Activated naive CD8-positive, alpha-beta T cell treated with anti-CD3 and anti-CD28 coated beads for 36 hours (primary cell): ENCODE measurements around the gene NUP50. TPM values are rescaled to one million over a fixed set of nuclear protein-coding genes. Genes with fewer than 3 reads are reported as not detected.
"Not testable (repeated sequence)": the region's sequence is repeated elsewhere in the genome, so short reads cannot be mapped to it uniquely, and the experiment has no call there.

Experiments
- DNase-seq: peaks from one replicate; pipeline ENCODE4 v3.0.0; 2021
- H3K27ac Mint-ChIP-seq: one replicate; pipeline ENCODE4 v1.8.0; 2022; ENCODE audit warnings: mild to moderate bottlenecking, moderate library complexity, mixed read lengths
- H3K27me3 Mint-ChIP-seq: one replicate; pipeline ENCODE4 v1.8.0; 2022; ENCODE audit warnings: mild to moderate bottlenecking, mixed read lengths
- H3K36me3 Mint-ChIP-seq: one replicate; pipeline ENCODE4 v1.8.0; 2021; ENCODE audit warnings: mild to moderate bottlenecking, mixed read lengths
- H3K4me1 Mint-ChIP-seq: one replicate; pipeline ENCODE4 v1.8.0; 2021; ENCODE audit warnings: mixed read lengths
- H3K4me3 Mint-ChIP-seq: one replicate; pipeline ENCODE4 v1.8.0; 2022; ENCODE audit warnings: mild to moderate bottlenecking, moderate library complexity, mixed read lengths
- H3K9me3 Mint-ChIP-seq: one replicate; pipeline ENCODE4 v1.8.0; 2022; ENCODE audit warnings: mixed read lengths
- total RNA-seq, 2 experiments: library from RNA; stranded (reverse); gene quantifications; one replicate each; pipeline ENCODE4 v1.2.3, GENCODE V29; 2021

NUP50 gene
- total RNA-seq, 2 experiments from 2014 or later = 156 to 164 TPM

GRCh38 chr22:45172881-45173585, 9.3 kb downstream of the NUP50 start:
- peak overlapping the region; percentile 84 for H3K27ac Mint-ChIP-seq
- no peaks in the 10 kb centered on the region for H3K9me3 Mint-ChIP-seq
- no peak for DNase-seq
- H3K27me3 Mint-ChIP-seq = no peaks in the 10 kb centered on the region
- peak overlapping the region; percentile 46 for H3K4me3 Mint-ChIP-seq
- peaks cover 63% of the 10 kb centered on the region for H3K36me3 Mint-ChIP-seq
- peaks cover 68% of the 10 kb centered on the region for H3K4me1 Mint-ChIP-seq

DNA sequence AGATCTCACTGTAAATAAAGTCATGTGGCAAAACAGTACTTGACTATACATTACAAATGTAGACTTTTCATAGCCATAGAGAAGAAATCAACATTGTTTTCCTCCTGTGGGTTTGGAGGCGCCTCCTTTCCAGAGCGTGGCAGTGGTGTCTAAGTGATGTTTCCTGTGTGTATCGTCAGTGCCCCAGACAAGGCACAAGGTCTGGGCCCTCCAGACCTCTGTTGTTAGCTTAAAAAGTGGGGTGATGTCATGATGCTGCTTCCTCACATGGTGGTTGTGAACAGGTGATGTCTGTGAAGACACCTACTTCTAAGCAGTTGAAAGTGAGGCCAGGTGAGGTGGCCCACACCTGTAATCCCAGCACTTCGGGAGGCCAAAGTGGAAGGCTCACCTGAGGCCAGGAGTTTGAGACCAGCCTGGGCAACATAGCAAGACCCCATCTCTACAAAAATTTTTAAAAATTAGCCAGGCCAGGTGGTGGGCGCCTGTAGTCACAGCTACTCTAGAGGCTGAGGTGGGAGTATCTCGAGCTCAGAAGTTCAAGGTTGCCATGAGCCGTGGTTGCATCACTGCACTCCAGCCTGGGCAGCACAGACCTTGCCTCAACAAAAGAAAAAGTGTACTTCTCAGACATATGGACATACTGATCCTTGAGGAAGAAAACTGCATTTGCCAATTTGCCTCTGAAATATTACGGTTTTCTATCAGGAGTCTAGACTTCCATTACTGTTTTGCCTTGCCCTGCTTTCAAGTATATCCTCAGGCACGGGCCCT, 15.7 kb downstream of the NUP50 start:
- DNase-seq = no peak
- H3K4me3 Mint-ChIP-seq = peak overlapping the region; percentile 4

GRCh38 chr22:45180146-45180679, 16.5 kb downstream of the NUP50 start:
- H3K4me1 Mint-ChIP-seq = peaks cover 49% of the 10 kb centered on the region
- H3K36me3 Mint-ChIP-seq = peaks cover 63% of the 10 kb centered on the region
- H3K4me3 Mint-ChIP-seq = no peak overlapping the region
- peak overlapping the region; percentile 40 for H3K27ac Mint-ChIP-seq
- DNase-seq = no peak
- H3K9me3 Mint-ChIP-seq = no peaks in the 10 kb centered on the region
- no peaks in the 10 kb centered on the region for H3K27me3 Mint-ChIP-seq

More for the DNA sequence above, 15.7 kb downstream of the NUP50 start:
- Mint-ChIP-seq H3K27me3 (no peaks in the 10 kb centered on the region), H3K4me1 (peaks cover 56% of the 10 kb centered on the region), H3K9me3 (no peaks in the 10 kb centered on the region), H3K36me3 (peaks cover 65% of the 10 kb centered on the region), H3K27ac (peak overlapping the region; percentile 40)

DNA sequence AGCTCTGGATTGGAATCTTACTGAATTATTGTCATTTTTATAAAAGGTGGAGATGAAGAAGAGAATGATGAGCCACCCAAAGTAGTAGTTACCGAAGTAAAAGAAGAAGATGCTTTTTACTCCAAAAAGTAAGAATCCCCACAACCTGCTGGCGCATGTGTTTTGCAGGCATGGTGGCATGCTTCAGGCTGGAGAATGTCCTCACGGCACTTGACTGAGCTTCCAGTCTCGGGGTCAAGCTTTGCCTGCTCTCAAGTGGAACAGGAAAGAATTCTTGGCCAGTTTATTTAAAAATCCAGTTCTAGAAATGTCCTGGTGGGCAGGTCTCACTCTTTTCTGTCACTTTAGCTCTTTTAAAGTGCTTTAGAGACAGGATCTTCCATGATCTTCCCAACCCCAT, 17.5 kb downstream of the NUP50 start:
- Mint-ChIP-seq H3K4me3 (no peak overlapping the region), H3K36me3 (peaks cover 65% of the 10 kb centered on the region), H3K4me1 (peaks cover 53% of the 10 kb centered on the region), H3K27ac (peak overlapping the region; percentile 68), H3K27me3 (no peaks in the 10 kb centered on the region), H3K9me3 (no peaks in the 10 kb centered on the region)
- DNase-seq = no peak

DNA sequence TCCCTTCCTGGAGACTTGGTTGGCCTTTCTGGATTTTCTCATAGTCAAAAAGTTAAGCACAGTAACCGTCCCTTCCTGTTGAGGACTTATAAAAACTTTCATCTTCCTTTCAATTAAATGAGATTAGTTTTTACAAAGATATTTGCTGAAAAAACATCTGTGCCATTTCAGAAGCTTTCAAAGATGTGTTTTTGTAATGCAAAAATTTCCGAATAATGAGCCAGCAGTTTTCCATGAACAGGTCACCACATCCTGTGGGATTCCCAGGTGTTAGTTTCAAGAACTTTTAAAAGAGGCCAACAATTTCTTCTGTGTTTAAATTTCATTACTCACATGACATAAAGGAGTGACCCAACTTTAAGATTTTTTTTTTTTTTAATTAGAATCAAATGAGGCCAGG, 18.0 kb downstream of the NUP50 start:
- H3K9me3 Mint-ChIP-seq = no peaks in the 10 kb centered on the region
- peak overlapping the region; percentile 5 for H3K4me3 Mint-ChIP-seq
- DNase-seq = no peak
- no peaks in the 10 kb centered on the region for H3K27me3 Mint-ChIP-seq
- peak overlapping the region; percentile 68 for H3K27ac Mint-ChIP-seq
- H3K4me1 Mint-ChIP-seq = peaks cover 54% of the 10 kb centered on the region
- H3K36me3 Mint-ChIP-seq = peaks cover 63% of the 10 kb centered on the region

DNA sequence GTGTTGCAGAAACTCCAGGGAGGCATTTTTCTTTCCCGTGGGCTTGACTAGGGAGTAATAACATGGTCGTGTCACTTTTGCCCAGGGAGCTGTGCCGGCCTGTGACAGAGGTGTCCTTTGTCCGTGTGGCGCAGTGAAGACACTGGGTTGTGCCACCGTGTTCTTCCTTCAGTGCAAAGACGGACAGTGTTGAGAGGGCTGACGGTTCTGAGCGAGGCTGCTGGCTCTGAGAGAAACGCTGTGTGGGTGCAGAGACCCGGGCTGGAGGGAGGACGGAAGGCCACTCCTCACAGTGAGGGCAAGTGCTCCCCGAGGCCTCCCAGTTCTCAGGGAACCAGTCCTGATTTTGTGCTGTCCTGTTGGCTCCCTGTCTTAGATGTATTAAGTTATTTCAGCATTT, 20.2 kb downstream of the NUP50 start:
- DNase-seq = no peak
- peaks cover 40% of the 10 kb centered on the region for H3K4me1 Mint-ChIP-seq
- H3K27me3 Mint-ChIP-seq = no peaks in the 10 kb centered on the region
- H3K4me3 Mint-ChIP-seq = no peak overlapping the region
- no peak overlapping the region for H3K27ac Mint-ChIP-seq
- H3K36me3 Mint-ChIP-seq = peaks cover 57% of the 10 kb centered on the region
- no peaks in the 10 kb centered on the region for H3K9me3 Mint-ChIP-seq

DNA sequence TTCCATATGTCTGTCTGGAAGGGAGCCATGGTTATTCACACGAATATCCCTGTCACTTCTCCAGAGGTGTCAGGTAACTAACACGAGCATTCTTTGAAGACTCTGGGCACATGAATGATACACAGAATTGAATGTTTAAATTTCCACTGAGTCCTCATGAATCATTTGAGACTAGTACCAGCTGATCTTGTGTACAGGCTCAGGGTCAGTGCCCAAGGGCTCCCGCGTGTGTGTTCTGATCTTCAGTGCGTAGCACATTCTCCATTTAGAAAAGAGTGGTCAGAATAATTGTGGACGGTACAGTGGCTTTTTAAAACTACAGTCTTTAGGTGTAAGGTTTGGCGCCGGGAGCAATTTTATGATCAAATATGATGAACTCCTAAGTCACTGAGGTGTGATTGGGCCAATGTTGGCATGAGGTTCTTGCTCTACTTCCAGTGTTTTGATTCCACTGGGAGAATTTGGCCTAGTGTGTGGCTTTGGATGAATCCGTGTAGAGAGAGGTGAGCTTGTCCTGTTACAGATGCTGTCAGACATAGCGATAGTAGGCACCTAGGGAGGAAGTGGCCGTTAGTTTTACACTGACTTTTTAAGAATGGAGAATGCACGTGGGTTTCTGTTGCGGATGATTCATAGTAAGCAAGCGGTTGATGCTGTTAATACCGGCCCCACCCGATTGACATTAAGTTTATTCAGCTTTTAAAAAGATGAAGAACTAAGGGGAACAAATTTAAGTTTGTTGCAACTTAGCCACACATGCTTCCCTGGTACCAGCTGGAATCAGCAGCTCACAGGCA, 22.2 kb downstream of the NUP50 start:
- H3K4me1 Mint-ChIP-seq = peaks cover 23% of the 10 kb centered on the region
- peak overlapping the region; percentile 77 for H3K27ac Mint-ChIP-seq
- no peaks in the 10 kb centered on the region for H3K9me3 Mint-ChIP-seq
- no peak for DNase-seq
- H3K27me3 Mint-ChIP-seq = no peaks in the 10 kb centered on the region
- peaks cover 42% of the 10 kb centered on the region for H3K36me3 Mint-ChIP-seq
- no peak overlapping the region for H3K4me3 Mint-ChIP-seq

GRCh38 chr22:45187891-45188290, 24.2 kb downstream of the NUP50 start:
- peaks cover 12% of the 10 kb centered on the region for H3K4me1 Mint-ChIP-seq
- no peak overlapping the region for H3K27ac Mint-ChIP-seq
- H3K36me3 Mint-ChIP-seq = peaks cover 28% of the 10 kb centered on the region
- no peak overlapping the region for H3K4me3 Mint-ChIP-seq
- H3K27me3 Mint-ChIP-seq = no peaks in the 10 kb centered on the region
- H3K9me3 Mint-ChIP-seq = no peaks in the 10 kb centered on the region
- no peak for DNase-seq

DNA sequence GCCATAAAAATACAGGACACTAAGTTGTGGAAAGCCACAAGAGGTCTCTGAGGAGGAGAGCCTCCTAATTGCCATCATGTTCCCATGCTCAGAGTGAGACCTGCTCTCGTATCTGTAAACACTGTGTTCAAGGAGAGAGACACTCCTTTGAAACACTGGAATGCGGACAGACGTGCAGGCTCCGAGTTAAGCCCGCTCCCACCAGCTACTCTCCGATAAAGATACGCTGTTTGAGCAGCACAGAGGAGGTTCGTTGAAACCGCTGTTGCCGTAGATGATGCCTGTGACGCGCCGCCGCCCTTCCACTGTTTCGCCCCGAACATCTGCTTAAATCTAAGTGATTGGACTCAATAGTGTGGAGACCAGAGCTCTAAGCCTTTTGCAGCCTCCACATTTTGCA, 25.1 kb downstream of the NUP50 start:
- Mint-ChIP-seq H3K36me3 (peaks cover 23% of the 10 kb centered on the region), H3K27ac (no peak overlapping the region), H3K9me3 (no peaks in the 10 kb centered on the region), H3K4me1 (peaks cover 10% of the 10 kb centered on the region), H3K4me3 (no peak overlapping the region), H3K27me3 (no peaks in the 10 kb centered on the region)
- no peak for DNase-seq

- no peak overlapping the region for H3K27ac Mint-ChIP-seq
- no peak for DNase-seq
- no peak overlapping the region for H3K4me3 Mint-ChIP-seq
- peaks cover 10% of the 10 kb centered on the region for H3K36me3 Mint-ChIP-seq
- H3K9me3 Mint-ChIP-seq = no peaks in the 10 kb centered on the region
- H3K4me1 Mint-ChIP-seq = peaks cover 8% of the 10 kb centered on the region
- H3K27me3 Mint-ChIP-seq = no peaks in the 10 kb centered on the region
Observed at GRCh38 chr22:45190202-45190872, 26.6 kb downstream of the NUP50 start.

DNA sequence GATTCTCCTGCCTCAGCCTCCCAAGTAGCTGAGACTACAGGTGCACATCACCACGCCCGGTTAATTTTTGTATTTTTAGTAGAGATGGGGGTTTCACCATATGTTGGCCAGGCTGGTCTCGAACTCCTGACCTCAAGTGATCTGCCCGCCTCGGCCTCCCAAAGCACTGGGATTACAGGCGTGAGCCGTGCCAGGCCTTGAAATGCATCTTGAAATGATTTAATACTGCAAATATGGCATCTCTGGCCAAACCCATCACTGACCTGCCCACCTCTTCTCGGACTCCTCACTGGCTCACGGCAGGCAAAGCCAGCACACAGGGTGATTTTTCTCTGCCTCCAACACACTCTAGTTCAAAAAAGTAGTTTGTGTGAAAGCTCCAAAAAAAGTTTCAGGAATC, 28.0 kb downstream of the NUP50 start:
- DNase-seq, H3K4me1 Mint-ChIP-seq, H3K36me3 Mint-ChIP-seq, H3K9me3 Mint-ChIP-seq, H3K27me3 Mint-ChIP-seq, H3K27ac Mint-ChIP-seq, H3K4me3 Mint-ChIP-seq: not testable (repeated sequence)

DNA sequence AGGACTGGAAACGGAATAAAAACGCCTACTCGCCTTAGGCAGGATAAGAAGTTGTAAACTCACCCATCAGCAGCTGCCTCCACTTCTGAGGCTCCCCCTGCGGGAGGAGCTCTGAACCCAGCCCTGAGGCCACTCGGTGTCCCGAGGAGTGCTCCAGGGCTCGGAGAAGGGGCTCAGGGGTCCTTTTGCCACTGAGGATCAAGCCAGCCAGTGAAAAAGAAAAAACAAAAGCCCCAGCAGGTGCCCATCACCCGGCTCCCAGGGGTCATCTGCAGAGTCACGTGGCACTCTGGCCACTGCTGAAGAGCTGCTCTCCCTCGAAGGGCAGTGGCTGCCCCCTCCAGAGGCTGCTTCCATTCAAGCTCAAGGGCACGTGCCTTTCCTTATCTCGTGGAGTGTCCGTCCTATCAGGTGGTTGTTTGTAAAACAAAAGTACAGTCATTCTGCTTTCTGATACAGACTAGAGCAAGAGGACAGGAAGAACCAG, 29.0 kb downstream of the NUP50 start:
- Mint-ChIP-seq H3K4me1 (no peaks in the 10 kb centered on the region), H3K4me3 (no peak overlapping the region), H3K36me3 (peaks cover 3% of the 10 kb centered on the region), H3K27me3 (no peaks in the 10 kb centered on the region), H3K27ac (no peak overlapping the region), H3K9me3 (no peaks in the 10 kb centered on the region)
- no peak for DNase-seq

GRCh38 chr22:45194686-45195085, 31.0 kb downstream of the NUP50 start:
- H3K4me1 Mint-ChIP-seq = no peaks in the 10 kb centered on the region

GRCh38 chr22:45195616-45196015, 31.9 kb downstream of the NUP50 start:
- Mint-ChIP-seq H3K9me3 (no peaks in the 10 kb centered on the region), H3K4me3 (no peak overlapping the region), H3K27ac (no peak overlapping the region)

More at GRCh38 chr22:45194686-45195085, 31.0 kb downstream of the NUP50 start:
- H3K27me3 Mint-ChIP-seq = no peaks in the 10 kb centered on the region
- H3K9me3 Mint-ChIP-seq = no peaks in the 10 kb centered on the region
- no peak overlapping the region for H3K27ac Mint-ChIP-seq
- no peak overlapping the region for H3K4me3 Mint-ChIP-seq
- H3K36me3 Mint-ChIP-seq = peaks cover 2% of the 10 kb centered on the region
- no peak for DNase-seq

More at GRCh38 chr22:45195616-45196015, 31.9 kb downstream of the NUP50 start:
- Mint-ChIP-seq H3K27me3 (no peaks in the 10 kb centered on the region), H3K4me1 (no peaks in the 10 kb centered on the region), H3K36me3 (peaks cover 4% of the 10 kb centered on the region)
- no peak for DNase-seq
